Stimulated activated CD4-positive, alpha-beta T cell treated with anti-CD3 and anti-CD28 coated beads, Interleukin-12 subunit alpha, Interleukin-12 subunit beta, amount 100 ng/mL, for 24 hours (primary cell): ENCODE results near the gene GRAMD4.

Experiments used
- DNase-seq, 2 experiments: peaks; one replicate each; pipeline ENCODE4 v3.0.0-alpha.2; 2020; ENCODE audit warnings: low read depth in 2 of 2

GRAMD4 gene

DNA sequence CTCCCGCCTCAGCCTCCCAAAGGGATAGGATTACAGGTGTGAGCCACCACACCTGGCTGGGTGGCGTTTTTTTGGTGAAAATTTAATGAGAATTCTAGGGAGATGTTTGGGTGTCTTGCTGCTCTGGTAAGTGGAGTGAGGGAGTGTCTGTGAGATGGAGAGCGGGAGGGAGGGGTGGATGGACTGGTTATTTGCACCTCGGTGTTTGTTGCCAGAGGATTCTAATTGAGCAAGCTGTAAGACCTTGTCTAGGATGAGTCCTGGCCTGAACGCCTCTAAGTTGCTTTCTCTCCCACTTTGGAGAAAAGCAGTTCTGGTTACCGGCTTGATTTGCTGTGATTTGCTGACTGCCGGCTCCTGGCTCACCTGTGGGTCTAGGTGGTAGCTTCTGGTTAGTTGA is 22.0 kb upstream of the GRAMD4 start:
- no peak for DNase-seq

GRCh38 chr22:46598737-46599424 is 21.3 kb upstream of the GRAMD4 start:
- no peak for DNase-seq

- no peak for DNase-seq
Observed at GRCh38 chr22:46600273-46600796, 19.9 kb upstream of the GRAMD4 start.

GRCh38 chr22:46602025-46602424 is 18.2 kb upstream of the GRAMD4 start:
- no peak for DNase-seq

- peak; percentile 58 to 72 for DNase-seq
Observed at GRCh38 chr22:46604306-46604690, 15.9 kb upstream of the GRAMD4 start.

DNA sequence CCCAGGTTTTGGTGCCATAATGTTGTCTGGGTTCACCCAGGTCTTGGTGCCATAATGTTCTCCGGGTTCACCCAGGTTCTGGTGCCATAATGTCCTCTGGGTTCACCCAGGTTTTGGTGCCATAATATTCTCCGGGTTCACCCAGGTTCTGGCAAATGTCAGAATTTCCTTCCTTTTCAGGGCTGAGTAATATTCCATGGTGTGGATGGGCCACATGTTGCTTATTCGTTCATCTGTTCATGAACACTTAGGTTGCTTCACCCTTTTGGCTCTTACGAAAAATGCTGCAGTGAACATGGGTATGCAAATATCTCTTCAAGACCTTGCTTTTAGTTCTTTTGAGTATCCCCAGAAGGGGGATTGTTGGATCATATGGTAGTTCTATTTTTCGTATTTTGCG is 15.1 kb upstream of the GRAMD4 start:
- no peak for DNase-seq

DNA sequence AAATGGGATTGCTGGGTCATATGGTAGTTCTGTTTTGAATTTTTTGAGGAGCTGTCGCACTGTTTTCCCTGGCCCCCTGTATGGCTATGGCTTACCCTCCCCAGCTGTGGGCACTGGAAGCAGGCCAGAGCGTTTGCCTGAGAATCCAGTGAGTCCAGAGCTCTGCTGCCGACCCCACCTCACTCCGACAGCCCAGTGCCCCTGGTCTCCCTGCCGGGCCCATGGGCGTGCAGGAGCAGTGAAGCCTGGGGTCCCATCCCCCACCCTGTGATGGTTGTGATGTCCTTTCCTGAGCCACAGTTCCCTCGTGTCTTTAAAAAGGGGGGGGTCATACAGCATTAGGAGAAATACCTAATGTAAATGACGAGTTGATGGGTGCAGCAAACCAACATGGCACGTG is 13.3 kb upstream of the GRAMD4 start:
- no peak for DNase-seq

DNA sequence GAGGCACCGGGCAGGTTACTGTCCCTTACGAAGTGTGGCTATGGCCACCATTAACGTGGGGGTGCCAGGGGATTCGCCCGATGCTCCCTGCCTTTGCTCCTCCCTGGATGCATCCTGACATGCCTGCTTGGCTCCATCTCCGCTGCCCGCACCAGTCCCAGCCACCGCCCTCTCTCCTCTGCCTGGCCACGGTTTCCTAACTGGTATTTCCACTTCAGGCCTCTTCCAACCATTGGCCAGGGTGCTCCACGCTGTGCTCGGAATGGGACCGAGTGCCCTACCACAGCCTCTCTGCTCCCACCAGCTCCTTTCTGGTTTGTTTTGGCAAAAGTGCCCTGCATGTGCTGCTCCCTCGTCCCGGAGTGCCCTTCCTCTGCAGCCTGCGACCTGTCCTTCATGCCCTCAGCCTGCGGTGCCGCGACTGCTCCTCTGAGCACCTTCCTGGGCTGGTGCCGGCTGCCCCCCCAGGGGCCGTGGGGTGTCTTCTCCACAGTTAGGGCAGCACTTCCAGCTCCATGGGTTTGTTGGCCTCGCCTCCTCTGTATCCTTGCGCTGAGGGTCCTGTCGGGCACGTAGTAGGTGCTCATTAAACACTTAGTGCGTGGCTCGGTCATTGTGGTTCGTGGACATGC is 12.6 kb upstream of the GRAMD4 start:
- no peak for DNase-seq

DNA sequence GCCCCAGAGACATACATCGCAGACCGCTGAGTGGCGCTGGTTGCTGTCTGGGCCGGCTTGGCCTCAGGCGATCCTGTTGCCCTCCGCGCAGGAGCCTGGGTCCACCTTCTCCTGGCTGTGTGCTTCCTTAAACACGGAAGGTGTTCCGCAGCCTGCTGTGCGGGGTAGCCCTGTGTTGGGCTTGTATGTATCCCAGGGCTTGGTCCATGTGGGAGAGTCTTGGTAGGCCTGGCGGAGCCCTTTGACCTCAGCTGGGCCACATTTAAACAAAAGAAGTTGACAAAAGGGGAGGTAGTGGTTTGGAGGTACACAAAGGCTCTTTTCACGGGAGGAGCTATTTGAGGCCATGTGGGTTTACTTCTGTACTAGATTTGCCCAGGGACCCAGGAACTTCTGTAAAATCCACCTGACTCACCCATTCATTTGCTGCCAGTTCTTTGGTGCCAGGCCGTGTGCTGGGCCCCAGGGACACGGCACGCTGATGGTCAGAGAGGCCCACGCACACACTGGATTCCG is 11.0 kb upstream of the GRAMD4 start:
- no peak for DNase-seq

GRCh38 chr22:46609724-46610201 is 10.4 kb upstream of the GRAMD4 start:
- no peak for DNase-seq

DNA sequence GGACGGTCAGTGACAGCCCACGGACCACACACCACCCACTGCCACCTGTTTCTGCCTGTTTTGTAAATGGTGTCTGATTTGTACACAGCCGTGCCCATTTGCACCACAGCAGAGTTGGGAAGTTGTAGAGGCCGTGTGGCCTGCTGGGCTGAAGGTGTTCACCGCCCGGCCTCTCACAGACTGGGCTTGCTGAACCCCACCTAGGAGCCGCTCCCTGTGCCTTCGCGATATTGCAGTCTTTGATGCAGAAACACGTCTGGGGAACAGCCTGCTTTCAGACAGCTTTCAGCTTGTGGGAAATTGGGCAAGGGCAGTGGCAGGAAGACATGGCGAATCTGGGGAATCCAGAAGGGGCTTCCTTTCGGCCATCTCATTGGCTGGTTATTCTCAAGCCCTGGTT is 9.8 kb upstream of the GRAMD4 start:
- no peak for DNase-seq

DNA sequence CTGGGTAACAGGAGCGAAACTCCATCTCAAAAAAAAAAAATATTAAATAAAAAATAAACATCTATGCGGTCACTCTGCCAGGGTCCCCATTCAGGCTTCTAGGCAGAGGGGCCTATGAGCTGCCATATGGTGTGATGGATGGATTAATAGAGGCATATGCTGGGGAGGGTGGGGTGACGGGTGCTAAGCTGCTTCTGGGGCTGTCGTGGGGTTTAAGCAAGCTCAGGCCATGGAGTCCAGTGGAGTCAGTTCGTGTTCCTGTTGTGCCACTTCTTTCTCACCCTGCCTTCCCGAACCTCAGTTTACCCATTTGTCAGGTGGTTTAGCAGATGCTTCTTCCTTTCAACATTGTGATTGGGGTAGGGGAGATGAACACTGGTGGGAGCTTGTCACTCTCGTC is 9.0 kb upstream of the GRAMD4 start:
- no peak for DNase-seq

GRCh38 chr22:46612341-46612903 is 7.8 kb upstream of the GRAMD4 start:
- DNase-seq = no peak

DNA sequence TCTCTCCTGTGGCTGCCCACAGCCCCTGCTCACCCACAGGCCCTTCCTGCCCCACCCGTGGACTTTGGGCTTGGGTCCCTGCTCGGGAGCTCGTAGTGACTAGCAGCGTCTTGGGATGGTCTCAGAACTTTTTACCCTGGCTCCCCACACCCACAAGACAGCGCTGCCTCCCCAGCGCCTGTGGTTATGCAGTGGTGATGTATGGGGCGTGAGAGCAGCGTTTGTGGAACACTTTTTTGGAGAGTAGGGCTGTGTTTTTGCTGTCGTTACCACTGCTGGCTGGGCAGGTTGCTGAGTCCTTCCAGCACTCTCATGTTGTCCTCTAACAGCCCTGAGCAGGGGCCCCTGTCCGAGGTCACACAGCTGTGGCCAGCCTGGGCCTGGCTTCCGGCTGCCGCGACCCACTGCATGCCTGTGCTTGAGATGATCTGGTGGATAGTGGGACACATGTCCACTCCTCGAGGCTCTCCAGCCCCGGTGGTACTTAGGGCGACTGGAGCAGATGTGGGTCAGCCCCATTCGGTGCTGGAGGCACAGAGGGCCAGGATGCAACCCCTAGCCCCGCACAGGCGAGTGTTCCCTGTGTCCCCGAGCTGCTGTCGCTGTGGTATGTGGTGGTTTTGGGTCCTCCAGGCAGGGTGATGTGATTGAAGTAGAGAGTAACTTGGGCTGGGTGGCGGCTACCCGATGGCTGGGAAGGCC is 7.1 kb upstream of the GRAMD4 start:
- DNase-seq = peak in 1 of 2 experiments; percentile 23

DNA sequence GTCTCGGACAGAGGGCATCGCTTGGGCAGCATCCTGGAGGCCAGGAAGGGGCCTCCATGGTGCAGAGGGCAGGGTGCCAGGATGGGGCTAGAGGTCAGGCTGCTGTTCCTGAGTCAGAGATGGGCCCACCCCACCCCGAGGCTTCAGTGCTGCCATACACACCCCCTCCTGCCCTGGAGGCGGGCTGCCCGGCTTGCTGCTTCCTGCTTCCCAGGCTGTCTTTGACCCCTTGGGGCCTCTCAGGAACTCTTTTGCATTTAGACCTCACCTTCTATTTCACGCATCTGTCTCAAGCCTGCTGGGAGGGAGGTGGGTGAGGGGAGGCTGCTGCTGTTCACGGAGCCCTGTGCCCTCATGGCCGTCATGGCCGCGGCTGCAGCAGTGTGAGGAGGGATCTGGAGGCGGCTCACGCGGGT is 6.6 kb upstream of the GRAMD4 start:
- DNase-seq = no peak

DNA sequence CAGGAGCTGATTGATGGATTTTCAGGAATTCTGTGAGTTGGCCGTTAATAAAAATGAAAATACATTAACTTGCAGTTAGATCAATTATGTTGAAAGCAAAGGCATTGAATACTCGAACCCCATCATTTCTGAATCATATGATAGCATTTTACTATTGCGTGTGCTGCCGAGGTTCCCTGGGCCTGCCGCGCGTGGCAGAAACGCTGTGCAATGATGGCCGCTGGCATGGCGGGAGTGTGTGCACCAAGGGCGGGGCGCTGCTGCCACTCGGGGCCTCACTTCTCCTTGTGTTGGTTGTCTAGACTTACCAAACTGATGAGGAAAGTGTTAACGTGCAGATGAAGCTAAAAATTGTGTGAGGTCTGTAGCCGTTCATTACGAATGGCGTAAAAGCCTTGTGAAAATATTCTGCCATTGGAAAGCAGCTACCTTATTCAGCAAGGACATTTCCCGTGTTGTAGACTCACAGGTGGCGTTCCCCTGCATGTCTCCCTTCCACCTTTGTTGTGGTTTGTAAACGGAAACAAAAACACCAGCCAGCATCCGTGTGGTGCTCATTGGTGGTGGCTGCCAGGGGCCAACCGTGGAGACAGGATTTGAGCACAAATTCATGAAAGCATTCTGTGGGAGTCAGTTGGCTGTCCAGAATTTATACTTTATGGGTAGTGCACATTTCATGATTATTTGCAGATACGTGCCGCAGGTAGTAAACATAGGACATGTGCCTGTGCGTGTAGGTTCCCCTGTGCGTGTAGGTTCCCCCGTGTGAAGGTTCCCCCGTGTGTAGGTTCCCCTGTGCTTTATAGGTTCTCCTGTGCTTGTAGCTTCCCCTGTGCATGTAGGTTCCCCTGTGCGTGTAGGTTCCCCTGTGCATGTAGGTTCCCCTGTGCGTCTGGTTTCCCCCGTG is 5.9 kb upstream of the GRAMD4 start:
- DNase-seq = peak in 1 of 2 experiments; percentile 47

GRCh38 chr22:46617207-46617985 is 2.8 kb upstream of the GRAMD4 start:
- no peak for DNase-seq

GRCh38 chr22:46617986-46618647 is 2.1 kb upstream of the GRAMD4 start:
- DNase-seq = no peak

GRCh38 chr22:46618667-46619066 is 1.5 kb upstream of the GRAMD4 start:
- DNase-seq = no peak
